Mammary epithelial cell (primary cell): ENCODE results near the gene SOX1.

ENCODE experiments used
- EZH2 ChIP-seq: IDR thresholded peaks from 2 replicates; pipeline ENCODE4 v1.6.1; 2012; ENCODE audit warnings: low read length, inconsistent platforms, borderline replicate concordance
- TF ChIP-seq, protein P1 (sequence below), 2 donors: IDR thresholded peaks in 1 of 2; conservative IDR thresholded peaks in 1 of 2; 2 replicates each; pipeline ENCODE4 v1.5.1; 2011 to 2012; ENCODE audit warnings: inconsistent platforms in 2 of 2, low read length in 2 of 2, mild to moderate bottlenecking in 2 of 2, control low read depth in 1 of 2, low read depth in 1 of 2; ENCODE audit not compliant: insufficient read depth in 1 of 2; ENCODE audit errors: extremely low read depth in 1 of 2

DNA sequence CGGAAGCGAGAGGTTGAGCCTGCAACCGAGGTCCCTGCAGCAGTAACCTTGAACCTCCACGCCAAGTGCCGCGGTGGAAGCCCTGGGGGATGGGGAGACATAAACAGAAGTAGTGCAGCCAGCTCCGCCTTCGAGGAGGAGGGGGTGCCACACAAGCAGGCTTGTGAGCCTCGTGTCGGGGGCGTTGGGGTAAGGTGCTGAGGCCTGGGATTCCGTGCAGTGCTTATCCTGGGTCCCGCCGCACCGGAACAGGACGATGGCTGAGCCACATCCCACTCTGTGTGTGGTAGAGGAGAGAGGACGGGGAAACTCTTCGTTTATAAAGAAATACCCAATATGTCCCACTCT is 51.0 kb downstream of the SOX1 start:
- TF ChIP-seq, protein P1, sequence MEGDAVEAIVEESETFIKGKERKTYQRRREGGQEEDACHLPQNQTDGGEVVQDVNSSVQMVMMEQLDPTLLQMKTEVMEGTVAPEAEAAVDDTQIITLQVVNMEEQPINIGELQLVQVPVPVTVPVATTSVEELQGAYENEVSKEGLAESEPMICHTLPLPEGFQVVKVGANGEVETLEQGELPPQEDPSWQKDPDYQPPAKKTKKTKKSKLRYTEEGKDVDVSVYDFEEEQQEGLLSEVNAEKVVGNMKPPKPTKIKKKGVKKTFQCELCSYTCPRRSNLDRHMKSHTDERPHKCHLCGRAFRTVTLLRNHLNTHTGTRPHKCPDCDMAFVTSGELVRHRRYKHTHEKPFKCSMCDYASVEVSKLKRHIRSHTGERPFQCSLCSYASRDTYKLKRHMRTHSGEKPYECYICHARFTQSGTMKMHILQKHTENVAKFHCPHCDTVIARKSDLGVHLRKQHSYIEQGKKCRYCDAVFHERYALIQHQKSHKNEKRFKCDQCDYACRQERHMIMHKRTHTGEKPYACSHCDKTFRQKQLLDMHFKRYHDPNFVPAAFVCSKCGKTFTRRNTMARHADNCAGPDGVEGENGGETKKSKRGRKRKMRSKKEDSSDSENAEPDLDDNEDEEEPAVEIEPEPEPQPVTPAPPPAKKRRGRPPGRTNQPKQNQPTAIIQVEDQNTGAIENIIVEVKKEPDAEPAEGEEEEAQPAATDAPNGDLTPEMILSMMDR (conservative IDR thresholded peaks at IDR 0.05 in 1 of 2, IDR thresholded peaks at IDR 0.05 in 1 of 2; ENCODE audit: extremely low read depth in 1 of 2, insufficient read depth in 1 of 2, low read depth in 1 of 2, low read length in 2 of 2) = no peak
- no peak for TF ChIP-seq EZH2
